Activated CD4-positive, alpha-beta T cell treated with anti-CD3 and anti-CD28 coated beads for 36 hours (primary cell): Measurements from ENCODE around the gene GAB1. TPM values are rescaled to one million over a fixed set of nuclear protein-coding genes. Genes with fewer than 3 reads are reported as not detected.

ENCODE experiments used
- ATAC-seq: fragments of 200-7000 bp; cut with Tn5 transposase; one replicate; pipeline ENCODE4 v1.10.0; 2021; ENCODE audit warnings: mild to moderate bottlenecking, moderate library complexity
- CTCF ChIA-PET: fragments of 350-600 bp; sonication (Branson Sonifier 250); formaldehyde crosslinking; loops from one replicate; lab custom pipeline; 2021; ENCODE audit warnings: antibody characterized with exemption; lab: Charles Lee
- POLR2A ChIA-PET: fragments of 350-600 bp; sonication (Branson Sonifier 250); formaldehyde crosslinking; loops from one replicate; lab custom pipeline; 2021; ENCODE audit warnings: antibody characterized with exemption, inconsistent platforms; lab: Charles Lee
- DNase-seq: peaks from one replicate; pipeline ENCODE4 v3.0.0-alpha.2; 2020
- H3K27ac Mint-ChIP-seq: one replicate; pipeline ENCODE4 v1.8.0; 2021; ENCODE audit warnings: mixed read lengths
- H3K27me3 Mint-ChIP-seq: one replicate; pipeline ENCODE4 v1.8.0; 2021; ENCODE audit warnings: mixed read lengths
- H3K36me3 Mint-ChIP-seq: one replicate; pipeline ENCODE4 v1.8.0; 2021; ENCODE audit warnings: low read depth, mixed read lengths
- H3K4me1 Mint-ChIP-seq: one replicate; pipeline ENCODE4 v1.8.0; 2021; ENCODE audit warnings: mixed read lengths
- H3K4me3 Mint-ChIP-seq: one replicate; pipeline ENCODE4 v1.8.0; 2021; ENCODE audit warnings: mild to moderate bottlenecking, moderate library complexity, mixed read lengths
- H3K9me3 Mint-ChIP-seq: one replicate; pipeline ENCODE4 v1.8.0; 2021; ENCODE audit warnings: low read depth, mixed read lengths
- intact Hi-C, 2 experiments: fragments of 100-400 bp; cut with DNase I in 1 of 2; cut with micrococcal nuclease in 1 of 2; formaldehyde crosslinking; loops; one replicate each; pipeline versions ENCODE4 v1.14.2 to v1.15.1; 2022 to 2024; cut with DNase I, micrococcal nuclease
- microRNA-seq: library from miRNA; unstranded; fragments of <30 nt; microRNA quantifications from one replicate; pipeline ENCODE4 v1.2.0, GENCODE V29; 2021; ENCODE audit warnings: borderline replicate concordance
- total RNA-seq, 2 experiments: library from RNA; stranded (reverse); gene quantifications; one replicate each; pipeline ENCODE4 v1.2.3, GENCODE V29; 2021

The GAB1 gene
- total RNA-seq, 2 experiments from 2014 or later, result 0.35 to 0.48 TPM

GRCh38 chr4:143511906-143512305 lies 175.2 kb downstream of the GAB1 start:
- H3K4me1 Mint-ChIP-seq, result peaks cover 16% of the 10 kb centered on the region
- POLR2A ChIA-PET, result no interaction called here
- DNase-seq, result no peak
- no peak for ATAC-seq
- intact Hi-C loops, result loop anchor here in 1 of 2 experiments (2.0 to 10.0 kb wide), 7 partner anchors 47 to 1973 kb away; partner anchors contain the start of genes GAB1, IL15 and SMAD1
- no peaks in the 10 kb centered on the region for H3K27me3 Mint-ChIP-seq
- H3K36me3 Mint-ChIP-seq, result peaks cover 19% of the 10 kb centered on the region
- CTCF ChIA-PET, result interaction anchor here (0.9 kb wide), 1 partner anchor 758 kb away, joined by 3 read pairs; no protein-coding TSS in a partner anchor
- no peak overlapping the region for H3K27ac Mint-ChIP-seq
- no peaks in the 10 kb centered on the region for H3K9me3 Mint-ChIP-seq
- H3K4me3 Mint-ChIP-seq, result no peak overlapping the region

DNA sequence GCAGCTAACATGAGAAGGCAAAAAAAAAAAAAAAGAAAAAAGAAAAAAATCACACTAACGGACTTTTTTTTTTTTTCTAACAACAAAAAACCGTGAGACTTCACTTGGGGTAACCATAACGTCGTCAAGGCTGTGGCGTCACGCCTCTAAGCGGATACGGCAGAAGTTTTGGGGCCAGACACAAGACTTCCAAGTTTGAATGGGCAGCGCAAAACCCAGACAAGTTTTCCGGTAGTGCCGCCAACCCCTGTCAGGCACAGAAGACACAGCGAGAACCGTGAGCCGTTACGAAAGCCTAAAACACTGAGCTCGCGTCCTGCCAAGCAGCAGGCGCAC lies 176.3 kb downstream of the GAB1 start:
- no peaks in the 10 kb centered on the region for H3K27me3 Mint-ChIP-seq
- ChIA-PET POLR2A (no interaction called here), CTCF (interaction anchor here (0.9 to 1.2 kb wide), 2 partner anchors 11 to 759 kb away, joined by 3 to 4 read pairs; no protein-coding TSS in a partner anchor)
- no peaks in the 10 kb centered on the region for H3K9me3 Mint-ChIP-seq
- intact Hi-C loops, result loop anchor here (1.0 to 10.0 kb wide), 10 partner anchors 46 to 1972 kb away; partner anchors contain the start of genes USP38 (in 2 of the 2), ABCE1 (in 1 of the 2), ANAPC10 (in 1 of the 2) and GAB1 (in 1 of the 2)
- peak overlapping the region; percentile 100 for H3K4me3 Mint-ChIP-seq
- H3K4me1 Mint-ChIP-seq, result peaks cover 25% of the 10 kb centered on the region
- no peak for DNase-seq
- ATAC-seq, result peak; percentile 40
- peaks cover 26% of the 10 kb centered on the region for H3K36me3 Mint-ChIP-seq
- H3K27ac Mint-ChIP-seq, result peak overlapping the region; percentile 99

- POLR2A ChIA-PET, result no interaction called here
- CTCF ChIA-PET, result interaction anchor here (0.8 to 1.2 kb wide), 2 partner anchors 11 to 1230 kb away, joined by 3 to 4 read pairs; no protein-coding TSS in a partner anchor
- Mint-ChIP-seq H3K4me1 (peaks cover 29% of the 10 kb centered on the region), H3K27me3 (no peaks in the 10 kb centered on the region), H3K36me3 (peaks cover 26% of the 10 kb centered on the region), H3K27ac (peak within 1 kb of the TSS; percentile 99), H3K4me3 (peak within 1 kb of the TSS; percentile 100), H3K9me3 (no peaks in the 10 kb centered on the region)
- ATAC-seq, result peak; percentile 85
- intact Hi-C loops, result loop anchor here (1.0 to 10.0 kb wide), 10 partner anchors 45 to 1971 kb away; partner anchors contain the start of genes USP38 (in 2 of the 2), ABCE1 (in 1 of the 2), ANAPC10 (in 1 of the 2) and GAB1 (in 1 of the 2)
- DNase-seq, result peak; percentile 97
Observed at GRCh38 chr4:143513314-143514168, 176.9 kb downstream of the GAB1 start, which contains the start of gene SMARCA5. Gene SMARCA5, plus strand, starts transcription at chr4:143513702. Its CDS starts 223 bp downstream, at chr4:143513925.

DNA sequence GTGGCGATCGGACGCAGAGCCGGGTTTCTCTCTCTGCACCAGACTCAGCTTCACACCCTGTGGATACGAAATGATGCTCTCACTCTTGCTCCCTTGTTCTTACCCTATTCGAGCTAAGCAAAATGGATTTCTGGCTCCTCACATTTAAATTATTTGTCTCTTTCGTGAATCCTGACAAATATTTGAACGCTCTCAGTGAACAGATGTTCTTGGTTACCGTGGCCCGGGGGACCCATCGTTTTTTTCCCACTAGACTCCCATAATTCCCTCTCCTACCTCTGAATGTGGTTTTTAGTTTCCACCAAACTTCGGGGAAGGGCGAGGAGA lies 177.5 kb downstream of the GAB1 start:
- ChIA-PET CTCF (interaction anchor here (0.8 to 1.2 kb wide), 2 partner anchors 10 to 1230 kb away, joined by 3 to 4 read pairs; no protein-coding TSS in a partner anchor), POLR2A (no interaction called here)
- DNase-seq, result no peak
- H3K36me3 Mint-ChIP-seq, result peaks cover 31% of the 10 kb centered on the region
- no peak for ATAC-seq
- H3K9me3 Mint-ChIP-seq, result no peaks in the 10 kb centered on the region
- peak overlapping the region; percentile 100 for H3K4me3 Mint-ChIP-seq
- H3K27ac Mint-ChIP-seq, result peak overlapping the region; percentile 99
- H3K27me3 Mint-ChIP-seq, result no peaks in the 10 kb centered on the region
- H3K4me1 Mint-ChIP-seq, result peaks cover 34% of the 10 kb centered on the region
- intact Hi-C loops, result loop anchor here in 1 of 2 experiments (5.0 to 10.0 kb wide), 4 partner anchors 947 to 1971 kb away; partner anchors contain the start of genes IL15 and SMAD1

DNA sequence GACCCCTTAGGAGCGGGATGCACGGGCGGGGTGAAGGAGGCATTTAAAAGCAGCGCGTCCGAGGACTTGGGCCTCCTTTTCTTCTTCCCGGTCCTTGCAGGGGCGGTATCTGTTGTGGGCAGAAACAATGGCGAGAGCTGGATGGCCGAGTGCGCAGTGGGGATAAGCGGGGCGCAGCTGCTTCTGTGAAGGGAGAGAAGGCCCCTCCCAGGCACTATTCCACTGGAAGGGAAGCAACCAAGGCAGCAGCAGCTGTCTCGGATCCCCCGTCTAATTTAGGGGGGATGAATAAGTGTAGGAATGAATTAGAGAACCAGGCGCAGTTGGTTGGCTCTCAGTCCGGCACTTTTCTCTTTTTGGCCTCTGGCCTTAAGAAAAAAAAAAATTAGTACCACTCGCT lies 177.8 kb downstream of the GAB1 start:
- CTCF ChIA-PET, result interaction anchor here (0.8 kb wide), 1 partner anchor 1231 kb away, joined by 3 read pairs; no protein-coding TSS in a partner anchor
- DNase-seq (peak; percentile 36), ATAC-seq (no peak)
- Mint-ChIP-seq H3K27me3 (no peaks in the 10 kb centered on the region), H3K9me3 (no peaks in the 10 kb centered on the region), H3K4me3 (peak overlapping the region; percentile 100), H3K36me3 (peaks cover 34% of the 10 kb centered on the region), H3K27ac (peak overlapping the region; percentile 99), H3K4me1 (peaks cover 38% of the 10 kb centered on the region)
- POLR2A ChIA-PET, result interaction anchor here (0.6 kb wide), 1 partner anchor 1988 kb away, joined by 5 read pairs; no protein-coding TSS in a partner anchor
- intact Hi-C loops, result loop anchor here in 1 of 2 experiments (5.0 to 10.0 kb wide), 4 partner anchors 947 to 1970 kb away; partner anchors contain the start of genes IL15 and SMAD1

DNA sequence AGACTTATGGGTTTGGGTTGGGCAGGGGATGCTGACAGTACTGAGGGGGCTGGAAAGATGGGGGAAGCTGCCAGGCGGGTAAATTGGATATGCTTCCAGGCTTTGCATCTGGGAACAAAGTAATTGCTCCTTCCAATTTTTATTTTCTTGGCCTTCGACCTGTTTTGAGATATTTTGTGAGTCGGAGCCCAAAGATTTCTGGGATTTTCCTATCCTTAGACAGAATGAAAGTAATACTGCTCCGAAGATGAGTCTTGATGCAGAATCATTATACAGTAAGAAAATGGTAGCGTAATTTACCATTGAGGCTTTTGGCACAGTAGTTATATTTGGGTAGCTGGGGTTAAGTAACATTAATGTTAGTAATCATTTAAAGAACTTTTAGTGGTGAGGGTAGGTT lies 178.2 kb downstream of the GAB1 start:
- ATAC-seq, result no peak
- Mint-ChIP-seq H3K27ac (peak overlapping the region; percentile 99), H3K36me3 (peaks cover 38% of the 10 kb centered on the region), H3K9me3 (no peaks in the 10 kb centered on the region), H3K27me3 (no peaks in the 10 kb centered on the region), H3K4me3 (peak overlapping the region; percentile 100), H3K4me1 (peaks cover 42% of the 10 kb centered on the region)
- CTCF ChIA-PET, result no interaction called here
- POLR2A ChIA-PET, result interaction anchor here (0.6 kb wide), 1 partner anchor 1988 kb away, joined by 5 read pairs; no protein-coding TSS in a partner anchor
- intact Hi-C loops, result loop anchor here in 1 of 2 experiments (5.0 to 10.0 kb wide), 4 partner anchors 948 to 1970 kb away; partner anchors contain the start of genes IL15 and SMAD1
- no peak for DNase-seq

- CTCF ChIA-PET, result no interaction called here
- H3K27me3 Mint-ChIP-seq, result no peaks in the 10 kb centered on the region
- no peaks in the 10 kb centered on the region for H3K9me3 Mint-ChIP-seq
- H3K36me3 Mint-ChIP-seq, result peaks cover 45% of the 10 kb centered on the region
- DNase-seq (no peak), ATAC-seq (no peak)
- peaks cover 52% of the 10 kb centered on the region for H3K4me1 Mint-ChIP-seq
- POLR2A ChIA-PET, result no interaction called here
- intact Hi-C loops, result loop anchor here in 1 of 2 experiments (10.0 kb wide), 1 partner anchor 1969 kb away; the partner anchor contains the start of gene SMAD1
- H3K27ac Mint-ChIP-seq, result peak overlapping the region; percentile 57
- H3K4me3 Mint-ChIP-seq, result peak overlapping the region; percentile 100
Observed at GRCh38 chr4:143515905-143516304, 179.2 kb downstream of the GAB1 start.

- Mint-ChIP-seq H3K36me3 (peaks cover 56% of the 10 kb centered on the region), H3K9me3 (no peaks in the 10 kb centered on the region), H3K27me3 (no peaks in the 10 kb centered on the region), H3K4me1 (peaks cover 60% of the 10 kb centered on the region), H3K27ac (no peak overlapping the region), H3K4me3 (no peak overlapping the region)
- no peak for ATAC-seq
- POLR2A ChIA-PET, result no interaction called here
- CTCF ChIA-PET, result no interaction called here
- no peak for DNase-seq
- intact Hi-C loops, result loop anchor here in 1 of 2 experiments (10.0 kb wide), 1 partner anchor 1967 kb away; the partner anchor contains the start of gene SMAD1
Observed at GRCh38 chr4:143517764-143518163, 181.1 kb downstream of the GAB1 start.

Small RNA genes within 50 kb of the gene (microRNA-seq; reads per million reads assigned to microRNA genes)
- not detected for gene MIR3139

Other genes starting within 250 kb of the GAB1 start
- gene USP38, start 152.0 kb upstream of the GAB1 start, total RNA-seq, result 10 to 100 TPM; 17.4 to 20.0 TPM
- 10 to 100 TPM; 66.6 to 69.8 TPM for gene SMARCA5, start 176.8 kb downstream of the GAB1 start, total RNA-seq